COLO829 (cell line): ENCODE measurements around the gene GCG.

Experiments used
- DNase-seq: peaks from one replicate; pipeline ENCODE4 v3.0.0; 2012; ENCODE audit warnings: low spot score

Gene GCG

GRCh38 chr2:162099836-162100235 is 52.2 kb downstream of the GCG start:
- no peak for DNase-seq
